Measurements from ENCODE around the gene MAP1B. TPM values are rescaled to one million over a fixed set of nuclear protein-coding genes. Genes with fewer than 3 reads are reported as not detected.
A peak's percentile ranks its signal among the peaks of the same experiment; 100 is the strongest.

MAP1B gene
- total RNA-seq, 4 donors from 2014 or later: 38.9 to 57.5 (median 44.4) TPM

GRCh38 chr5:72160959-72161358 lies 53.7 kb downstream of the MAP1B start:
- Histone ChIP-seq H3K27me3 (no peaks in the 10 kb centered on the region), H3K36me3 (no peaks in the 10 kb centered on the region), H3K4me3 (no peak overlapping the region), H3K9me3 (no peaks in the 10 kb centered on the region), H3K4me1 (peaks cover 0 to 18% (median 5%) of the 10 kb centered on the region in 4 donors), H3K27ac (peak overlapping the region in 1 of 4 donors; percentile 20)
- in situ Hi-C loops (cut with MboI; ENCODE audit: low pct_ligation_motif_present in 1 of 4, low pct_unique_long_range_greater_than_20kb in 1 of 4, low sequenced_read_pairs in 3 of 4): no loop called here
- intact Hi-C loops (cut with DNase I; ENCODE audit: low total_unique reads): no loop called here
- DNase-seq: no peak
- TF ChIP-seq CTCF (IDR thresholded peaks at IDR 0.05): no peak
- TF ChIP-seq POLR2A (IDR thresholded peaks at IDR 0.05): no peak
- TF ChIP-seq POLR2AphosphoS5 (IDR thresholded peaks at IDR 0.05): no peak
- TF ChIP-seq EP300 (IDR thresholded peaks at IDR 0.05; ENCODE audit: low read depth): no peak

- H3K9me3 ChIP-seq: no peaks in the 10 kb centered on the region
- WGBS, 2 donors (ENCODE audit: low coverage in 1 of 2): 87 to 95% methylated on average over 4 of the region's 4 CpGs
- no peaks in the 10 kb centered on the region for H3K36me3 ChIP-seq
- intact Hi-C loops (cut with DNase I; ENCODE audit: low total_unique reads): no loop called here
- H3K27me3 ChIP-seq: no peaks in the 10 kb centered on the region
- H3K4me1 ChIP-seq: peaks cover 0 to 18% (median 5%) of the 10 kb centered on the region in 4 donors
- no peak overlapping the region for H3K4me3 ChIP-seq
- H3K27ac ChIP-seq: no peak overlapping the region
- DNase-seq: no peak
- TF ChIP-seq POLR2A (IDR thresholded peaks at IDR 0.05) (no peak), POLR2AphosphoS5 (IDR thresholded peaks at IDR 0.05) (no peak), EP300 (IDR thresholded peaks at IDR 0.05; ENCODE audit: low read depth) (no peak), CTCF (IDR thresholded peaks at IDR 0.05) (no peak)
- in situ Hi-C loops (cut with MboI; ENCODE audit: low pct_ligation_motif_present in 1 of 4, low pct_unique_long_range_greater_than_20kb in 1 of 4, low sequenced_read_pairs in 3 of 4): no loop called here
Measured at GRCh38 chr5:72161951-72162350, 54.7 kb downstream of the MAP1B start.

GRCh38 chr5:72163349-72163983 lies 56.2 kb downstream of the MAP1B start:
- WGBS, 2 donors (ENCODE audit: low coverage in 1 of 2): 93 to 100% methylated on average over 1 to 2 of the region's 2 CpGs
- Histone ChIP-seq H3K4me1 (peaks cover 0 to 12% (median 0%) of the 10 kb centered on the region in 4 donors), H3K36me3 (no peaks in the 10 kb centered on the region), H3K9me3 (no peaks in the 10 kb centered on the region), H3K27me3 (peaks cover 7% of the 10 kb centered on the region), H3K27ac (no peak overlapping the region), H3K4me3 (no peak overlapping the region)
- no peak for TF ChIP-seq CTCF (IDR thresholded peaks at IDR 0.05)
- no peak for TF ChIP-seq EP300 (IDR thresholded peaks at IDR 0.05; ENCODE audit: low read depth)
- in situ Hi-C loops (cut with MboI; ENCODE audit: low pct_ligation_motif_present in 1 of 4, low pct_unique_long_range_greater_than_20kb in 1 of 4, low sequenced_read_pairs in 3 of 4): no loop called here
- no peak for DNase-seq
- intact Hi-C loops (cut with DNase I; ENCODE audit: low total_unique reads): no loop called here

- H3K36me3 ChIP-seq: no peaks in the 10 kb centered on the region
- H3K9me3 ChIP-seq: no peaks in the 10 kb centered on the region
- H3K27me3 ChIP-seq: peaks cover 7% of the 10 kb centered on the region
- peaks cover 0 to 6% (median 0%) of the 10 kb centered on the region in 4 donors for H3K4me1 ChIP-seq
- in situ Hi-C loops (cut with MboI; ENCODE audit: low pct_ligation_motif_present in 1 of 4, low pct_unique_long_range_greater_than_20kb in 1 of 4, low sequenced_read_pairs in 3 of 4): no loop called here
- 49 to 65% methylated on average over 11 to 15 of the region's 15 CpGs for WGBS, 2 donors (ENCODE audit: low coverage in 1 of 2)
- intact Hi-C loops (cut with DNase I; ENCODE audit: low total_unique reads): no loop called here
- peak overlapping the region in 2 of 4 donors; percentile 7 to 33 for H3K27ac ChIP-seq
- H3K4me3 ChIP-seq: no peak overlapping the region
- TF ChIP-seq POLR2AphosphoS5 (IDR thresholded peaks at IDR 0.05) (no peak), POLR2A (IDR thresholded peaks at IDR 0.05) (no peak), CTCF (IDR thresholded peaks at IDR 0.05) (no peak), EP300 (IDR thresholded peaks at IDR 0.05; ENCODE audit: low read depth) (no peak)
- DNase-seq: no peak
Measured at GRCh38 chr5:72166070-72166979, 59.0 kb downstream of the MAP1B start.

Data from transverse colon (tissue), 4 donors.